ENCODE results near the gene ZMYND8.
"Not testable (repeated sequence)": the region's sequence is repeated elsewhere in the genome, so short reads cannot be mapped to it uniquely, and the experiment has no call there.

The ZMYND8 gene

GRCh38 chr20:47241345-47241781 is 115.1 kb downstream of the ZMYND8 start:
- no peak for DNase-seq

GRCh38 chr20:47240096-47240495 is 116.4 kb downstream of the ZMYND8 start:
- not testable (repeated sequence) for DNase-seq

GRCh38 chr20:47239719-47240067 is 116.8 kb downstream of the ZMYND8 start:
- DNase-seq, result no peak

- no peak for DNase-seq
Measured at GRCh38 chr20:47238780-47239718, 117.5 kb downstream of the ZMYND8 start.

- no peak for DNase-seq
Measured at GRCh38 chr20:47237715-47238114, 118.8 kb downstream of the ZMYND8 start.

- DNase-seq, result no peak
Measured at GRCh38 chr20:47236639-47236900, 119.9 kb downstream of the ZMYND8 start.

- no peak for DNase-seq
Measured at GRCh38 chr20:47235853-47236638, 120.5 kb downstream of the ZMYND8 start.

GRCh38 chr20:47235111-47235510 is 121.4 kb downstream of the ZMYND8 start:
- DNase-seq, result no peak

GRCh38 chr20:47233333-47234188 is 122.9 kb downstream of the ZMYND8 start:
- no peak for DNase-seq

- no peak for DNase-seq
Measured at GRCh38 chr20:47232518-47232917, 124.0 kb downstream of the ZMYND8 start.

- no peak for DNase-seq
Measured at GRCh38 chr20:47231382-47232039, 125.0 kb downstream of the ZMYND8 start.

- DNase-seq, result no peak
Measured at GRCh38 chr20:47230811-47231256, 125.7 kb downstream of the ZMYND8 start.

- no peak for DNase-seq
Measured at GRCh38 chr20:47228654-47229053, 127.8 kb downstream of the ZMYND8 start.

GRCh38 chr20:47227576-47227975 is 128.9 kb downstream of the ZMYND8 start:
- no peak for DNase-seq

GRCh38 chr20:47227119-47227518 is 129.4 kb downstream of the ZMYND8 start:
- DNase-seq, result no peak

- no peak for DNase-seq
Measured at GRCh38 chr20:47225458-47225857, 131.0 kb downstream of the ZMYND8 start.

GRCh38 chr20:47224857-47225256 is 131.6 kb downstream of the ZMYND8 start:
- no peak for DNase-seq

GRCh38 chr20:47224300-47224791 is 132.2 kb downstream of the ZMYND8 start:
- no peak for DNase-seq

GRCh38 chr20:47223896-47224295 is 132.6 kb downstream of the ZMYND8 start:
- DNase-seq, result no peak

- DNase-seq, result no peak
Measured at GRCh38 chr20:47222468-47223119, 133.9 kb downstream of the ZMYND8 start.

- no peak for DNase-seq
Measured at GRCh38 chr20:47221036-47221625, 135.4 kb downstream of the ZMYND8 start.

Measured in NCI-H526 treated with DMSO at 0.1 percent for 48 hours (cell line).